Measurements from ENCODE around the gene SPAG17.

DNA sequence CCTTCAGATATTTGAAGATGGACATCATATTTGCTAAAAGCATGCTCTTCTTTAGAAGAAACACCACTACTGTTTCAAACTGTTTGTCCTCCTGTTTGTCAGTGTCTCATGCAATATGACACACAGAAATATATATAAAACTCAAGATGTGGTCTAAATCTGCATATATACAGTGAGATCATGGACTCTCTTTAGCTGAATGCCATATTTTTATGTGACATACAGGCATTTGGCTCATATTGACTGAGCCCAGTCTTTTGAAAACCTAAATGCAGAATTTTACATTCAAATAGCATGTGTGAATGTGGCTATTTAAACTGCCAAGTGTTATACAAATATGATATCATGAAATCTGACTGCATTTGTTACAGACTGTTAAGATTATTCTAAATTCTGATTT, 274.0 kb downstream of the SPAG17 start:
- TF ChIP-seq ZC3H10 (CRISPR knock-in tag; IDR thresholded peaks at IDR 0.05) (no peak), ARNTL (CRISPR knock-in tag; IDR thresholded peaks at IDR 0.05; ENCODE audit: borderline replicate concordance, low read depth) (no peak), OSR1 (CRISPR knock-in tag; IDR thresholded peaks at IDR 0.05) (no peak), ISL1 (CRISPR knock-in tag; IDR thresholded peaks at IDR 0.05) (no peak), ESRRG (CRISPR knock-in tag; IDR thresholded peaks at IDR 0.05) (no peak)

Data from SK-N-SH treated with all-trans-retinoic acid at 6 μM for 48 hours (cell line).